Neural cell (in vitro differentiated cells): Measurements from ENCODE around the gene HIBCH. TPM values are rescaled to one million over a fixed set of nuclear protein-coding genes. Genes with fewer than 3 reads are reported as not detected.

ENCODE experiments used
- H2AFZ ChIP-seq: fragments of 200-600, 300-800 bp; sonication (generic), shearing (Covaris generic); 2 replicates; pipeline ENCODE4 v1.6.0; 2014; ENCODE audit warnings: low read depth, mild to moderate bottlenecking, antibody characterized with exemption, low read length, moderate library complexity
- H3F3A ChIP-seq: fragments of 200-600 bp; shearing (Covaris generic); 2 replicates; pipeline ENCODE4 v1.6.1; 2016; ENCODE audit warnings: mild to moderate bottlenecking, moderate library complexity, mixed read lengths, antibody characterized with exemption, low read length; ENCODE audit not compliant: insufficient read depth, poor library complexity, severe bottlenecking
- H3K27ac ChIP-seq: fragments of 200-600, 300-800 bp; sonication (generic), shearing (Covaris generic); 2 replicates; pipeline ENCODE4 v1.5.1; 2014; ENCODE audit warnings: mild to moderate bottlenecking, low read length, moderate library complexity
- H3K27me3 ChIP-seq: fragments of 300-800, 200-600 bp; sonication (generic), shearing (Covaris generic); 2 replicates; pipeline ENCODE4 v1.6.0; 2014; ENCODE audit warnings: mild to moderate bottlenecking, low read depth, low read length, moderate library complexity; ENCODE audit not compliant: insufficient read depth
- H3K36me3 ChIP-seq: fragments of 300-800, 200-600 bp; sonication (generic), shearing (Covaris generic); 2 replicates; pipeline ENCODE4 v1.5.1; 2014; ENCODE audit warnings: mild to moderate bottlenecking, antibody characterized with exemption, low read length, moderate library complexity; ENCODE audit not compliant: insufficient read depth
- H3K4me2 ChIP-seq: fragments of 300-800, 200-600 bp; sonication (generic), shearing (Covaris generic); 2 replicates; pipeline ENCODE4 v1.6.0; 2014; ENCODE audit warnings: mild to moderate bottlenecking, low read length
- H3K4me3 ChIP-seq: fragments of 300-800, 200-600 bp; sonication (generic), shearing (Covaris generic); 2 replicates; pipeline ENCODE4 v1.5.1; 2014; ENCODE audit warnings: mild to moderate bottlenecking, low read length, moderate library complexity
- H3K79me2 ChIP-seq: fragments of 200-600 bp; shearing (Covaris generic); replicated peaks from 2 replicates; pipeline ENCODE4 v1.6.0; 2014; ENCODE audit warnings: mild to moderate bottlenecking, low read length, moderate library complexity; ENCODE audit not compliant: insufficient read depth
- H3K9ac ChIP-seq: fragments of 300-800, 200-600 bp; sonication (generic), shearing (Covaris generic); 2 replicates; pipeline ENCODE4 v1.6.1; 2016; ENCODE audit warnings: mild to moderate bottlenecking, low read length, mixed read lengths
- H3K9me2 ChIP-seq: fragments of 200-600 bp; shearing (Covaris generic); 2 replicates; pipeline ENCODE4 v1.6.1; 2016; ENCODE audit warnings: mild to moderate bottlenecking, low read length, mixed read lengths; ENCODE audit not compliant: insufficient read depth
- H3K9me3 ChIP-seq: fragments of 200-600, 300-800 bp; sonication (generic), shearing (Covaris generic); 2 replicates; pipeline ENCODE4 v1.6.1; 2016; ENCODE audit warnings: mild to moderate bottlenecking, mixed run types, low read length, moderate library complexity, mixed read lengths
- H4K20me1 ChIP-seq: fragments of 200-600 bp; shearing (Covaris generic); 2 replicates; pipeline ENCODE4 v1.6.1; 2016; ENCODE audit warnings: mild to moderate bottlenecking, mixed run types; ENCODE audit not compliant: insufficient read depth
- CTCF ChIP-seq: fragments of 450-650 bp; IDR thresholded peaks from 2 replicates; pipeline ENCODE4 v1.5.1; 2014; ENCODE audit warnings: antibody characterized with exemption, mild to moderate bottlenecking, moderate library complexity; ENCODE audit not compliant: poor library complexity, severe bottlenecking
- EP300 ChIP-seq: fragments of 450-650 bp; conservative IDR thresholded peaks from 2 replicates; pipeline ENCODE4 v1.6.1; 2014; ENCODE audit warnings: antibody characterized with exemption, mild to moderate bottlenecking, moderate library complexity; ENCODE audit not compliant: poor library complexity, severe bottlenecking
- EZH2 ChIP-seq: fragments of 200-600, 300-800 bp; shearing (Covaris generic), sonication (generic); IDR thresholded peaks from 2 replicates; pipeline ENCODE4 v1.6.1; 2014; ENCODE audit warnings: antibody characterized with exemption, low read length, borderline replicate concordance, mild to moderate bottlenecking; ENCODE audit not compliant: insufficient read depth, poor library complexity, severe bottlenecking
- MXI1 ChIP-seq: fragments of 450-650 bp; conservative IDR thresholded peaks from 2 replicates; pipeline ENCODE4 v1.6.1; 2014; ENCODE audit warnings: antibody characterized with exemption, mild to moderate bottlenecking; ENCODE audit not compliant: poor library complexity, severe bottlenecking
- POLR2AphosphoS5 ChIP-seq: IDR thresholded peaks from 2 replicates; pipeline ENCODE4 v1.6.1; 2012
- RAD21 ChIP-seq: fragments of 450-650 bp; conservative IDR thresholded peaks from 2 replicates; pipeline ENCODE4 v1.6.1; 2014; ENCODE audit warnings: antibody characterized with exemption, mild to moderate bottlenecking, moderate library complexity
- SMC3 ChIP-seq: fragments of 450-650 bp; conservative IDR thresholded peaks from 2 replicates; pipeline ENCODE4 v1.6.1; 2014; ENCODE audit warnings: antibody characterized with exemption, mild to moderate bottlenecking, moderate library complexity; ENCODE audit not compliant: poor library complexity
- TAF1 ChIP-seq: IDR thresholded peaks from 2 replicates; pipeline ENCODE4 v1.6.1; 2012; ENCODE audit warnings: low read depth
- polyA plus RNA-seq: library from polyadenylated mRNA; depleted of rRNA; stranded (reverse); fragments of >200 nt; gene quantifications from 2 replicates; pipeline ENCODE4 v1.2.3, GENCODE V29; 2014
- TF ChIP-seq, protein P1 (sequence below): IDR thresholded peaks from 2 replicates; pipeline ENCODE4 v1.6.1; 2012; ENCODE audit warnings: borderline replicate concordance

Gene HIBCH
- polyA plus RNA-seq, 1 donor from 2014 or later = 17.8 TPM

GRCh38 chr2:190255676-190256075 lies 64.0 kb downstream of the HIBCH start:
- Histone ChIP-seq H2AFZ (no peak overlapping the region), H4K20me1 (no peaks in the 10 kb centered on the region), H3K4me3 (no peak overlapping the region), H3K36me3 (no peaks in the 10 kb centered on the region), H3F3A (no peaks in the 10 kb centered on the region), H3K79me2 (no peaks in the 10 kb centered on the region), H3K9me3 (no peaks in the 10 kb centered on the region), H3K9me2 (no peaks in the 10 kb centered on the region), H3K27me3 (no peaks in the 10 kb centered on the region), H3K9ac (no peak overlapping the region), H3K27ac (no peak overlapping the region), H3K4me2 (no peak overlapping the region)
- TF ChIP-seq RAD21 (no peak), SMC3 (no peak), CTCF (no peak), EZH2 (no peak), MXI1 (no peak), TAF1 (no peak), POLR2AphosphoS5 (no peak), EP300 (no peak)
- TF ChIP-seq, protein P1, sequence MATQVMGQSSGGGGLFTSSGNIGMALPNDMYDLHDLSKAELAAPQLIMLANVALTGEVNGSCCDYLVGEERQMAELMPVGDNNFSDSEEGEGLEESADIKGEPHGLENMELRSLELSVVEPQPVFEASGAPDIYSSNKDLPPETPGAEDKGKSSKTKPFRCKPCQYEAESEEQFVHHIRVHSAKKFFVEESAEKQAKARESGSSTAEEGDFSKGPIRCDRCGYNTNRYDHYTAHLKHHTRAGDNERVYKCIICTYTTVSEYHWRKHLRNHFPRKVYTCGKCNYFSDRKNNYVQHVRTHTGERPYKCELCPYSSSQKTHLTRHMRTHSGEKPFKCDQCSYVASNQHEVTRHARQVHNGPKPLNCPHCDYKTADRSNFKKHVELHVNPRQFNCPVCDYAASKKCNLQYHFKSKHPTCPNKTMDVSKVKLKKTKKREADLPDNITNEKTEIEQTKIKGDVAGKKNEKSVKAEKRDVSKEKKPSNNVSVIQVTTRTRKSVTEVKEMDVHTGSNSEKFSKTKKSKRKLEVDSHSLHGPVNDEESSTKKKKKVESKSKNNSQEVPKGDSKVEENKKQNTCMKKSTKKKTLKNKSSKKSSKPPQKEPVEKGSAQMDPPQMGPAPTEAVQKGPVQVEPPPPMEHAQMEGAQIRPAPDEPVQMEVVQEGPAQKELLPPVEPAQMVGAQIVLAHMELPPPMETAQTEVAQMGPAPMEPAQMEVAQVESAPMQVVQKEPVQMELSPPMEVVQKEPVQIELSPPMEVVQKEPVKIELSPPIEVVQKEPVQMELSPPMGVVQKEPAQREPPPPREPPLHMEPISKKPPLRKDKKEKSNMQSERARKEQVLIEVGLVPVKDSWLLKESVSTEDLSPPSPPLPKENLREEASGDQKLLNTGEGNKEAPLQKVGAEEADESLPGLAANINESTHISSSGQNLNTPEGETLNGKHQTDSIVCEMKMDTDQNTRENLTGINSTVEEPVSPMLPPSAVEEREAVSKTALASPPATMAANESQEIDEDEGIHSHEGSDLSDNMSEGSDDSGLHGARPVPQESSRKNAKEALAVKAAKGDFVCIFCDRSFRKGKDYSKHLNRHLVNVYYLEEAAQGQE = no peak

GRCh38 chr2:190254063-190254850 lies 65.4 kb downstream of the HIBCH start:
- Histone ChIP-seq H3K9me2 (no peaks in the 10 kb centered on the region), H3K27me3 (no peaks in the 10 kb centered on the region), H3K4me3 (no peak overlapping the region), H3K4me2 (no peak overlapping the region), H3K9me3 (no peaks in the 10 kb centered on the region), H3K79me2 (no peaks in the 10 kb centered on the region), H4K20me1 (no peaks in the 10 kb centered on the region), H3K9ac (no peak overlapping the region), H3K27ac (no peak overlapping the region), H3K36me3 (no peaks in the 10 kb centered on the region), H2AFZ (no peak overlapping the region), H3F3A (no peaks in the 10 kb centered on the region)
- TF ChIP-seq CTCF (no peak), TAF1 (no peak), SMC3 (no peak), RAD21 (no peak)
- TF ChIP-seq, protein P1 = no peak
